Stimulated activated CD8-positive, alpha-beta memory T cell treated with anti-CD3 and anti-CD28 coated beads, Interleukin-2, amount 100 ng/mL, for 48 hours (primary cell): ENCODE results near the gene BCL2L15.

Experiments used
- DNase-seq, 2 donors: peaks; one replicate each; pipeline ENCODE4 v3.0.0-alpha.2; 2020; ENCODE audit warnings: low read depth in 2 of 2

Gene BCL2L15

DNA sequence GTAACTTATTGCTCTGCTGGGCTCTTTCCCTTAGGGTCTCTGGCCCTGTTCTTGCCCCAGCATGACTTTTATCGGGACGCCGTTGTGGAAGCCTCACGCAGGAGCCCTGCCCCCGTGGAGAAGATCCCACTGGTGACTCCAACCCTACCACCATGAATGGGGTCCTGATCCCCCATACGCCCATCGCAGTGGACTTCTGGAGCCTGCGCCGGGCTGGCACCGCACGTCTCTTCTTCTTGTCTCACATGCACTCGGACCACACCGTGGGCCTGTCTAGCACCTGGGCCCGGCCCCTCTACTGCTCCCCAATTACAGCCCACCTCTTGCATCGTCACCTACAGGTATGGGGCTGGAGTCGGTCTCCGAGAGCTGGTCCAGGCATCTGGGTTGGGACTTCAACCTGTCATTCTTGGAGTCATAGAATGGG is 18.1 kb upstream of the BCL2L15 start:
- DNase-seq, result peak; percentile 11 to 24

DNA sequence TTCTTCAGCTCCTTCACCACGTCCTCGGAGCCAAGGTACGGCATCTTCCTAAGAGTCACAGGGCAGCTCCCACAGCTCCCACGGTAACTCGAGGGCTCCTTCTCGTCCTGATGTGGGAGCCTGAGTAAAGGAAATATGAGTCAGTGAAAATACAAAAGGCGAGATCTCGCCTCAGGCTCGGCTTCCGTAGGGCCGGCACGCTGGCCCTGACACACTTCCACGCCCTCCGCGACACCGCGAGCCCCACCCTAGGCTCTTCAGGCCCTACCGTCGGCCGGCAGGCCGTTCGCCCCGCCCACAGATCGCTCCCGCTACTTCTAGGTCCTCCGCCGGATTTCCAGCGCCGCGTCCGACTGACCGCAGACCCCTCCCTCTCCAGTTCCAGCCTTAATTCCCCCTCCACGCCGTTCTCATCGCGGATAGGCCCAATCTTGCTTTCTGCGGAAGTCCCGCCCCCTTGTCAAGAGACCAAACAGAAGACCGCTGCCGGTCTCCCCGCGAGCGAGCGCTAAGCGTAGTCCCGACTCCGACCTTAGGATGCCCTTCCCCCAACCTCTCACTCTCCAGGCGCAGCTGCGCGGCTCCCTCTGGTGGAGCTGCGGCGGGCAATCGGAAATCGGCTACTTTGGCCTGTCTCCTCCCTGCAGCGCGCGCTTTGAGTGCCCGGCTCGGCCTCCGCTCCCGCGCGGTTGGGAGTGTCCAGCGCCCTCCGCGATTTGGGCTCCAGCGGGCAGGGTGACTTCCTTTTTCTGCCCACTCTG is 17.5 kb upstream of the BCL2L15 start, which contains the start of the genes AP4B1 and DCLRE1B:
TSS of gene AP4B1 (minus strand) at position 126 of the 761 bp plus-strand sequence. CDS start at position 44, 82 bp downstream.
TSS of gene DCLRE1B (plus strand) at position 653 of the 761 bp plus-strand sequence. CDS start 261 bp downstream, outside the sequence.
- DNase-seq, result peak; percentile 97 to 99

DNA sequence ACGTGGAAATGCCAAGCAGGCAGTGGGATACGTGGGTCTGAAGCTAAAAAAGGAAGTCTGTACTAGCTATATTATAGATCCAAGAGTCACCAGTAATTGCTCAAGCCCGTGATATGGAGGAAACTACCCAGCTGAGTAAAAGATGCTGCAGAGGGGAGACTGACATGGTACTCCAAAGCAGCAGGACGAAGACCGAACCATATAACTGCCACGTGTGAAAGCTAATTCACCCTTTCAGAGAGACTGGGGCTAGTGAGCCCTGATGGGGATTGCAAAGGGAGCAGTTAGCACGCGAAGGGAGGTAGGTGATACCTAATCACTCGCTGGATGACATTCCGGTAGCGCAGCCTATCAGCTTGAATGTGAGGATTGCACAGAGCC is 16.9 kb upstream of the BCL2L15 start:
- no peak for DNase-seq

DNA sequence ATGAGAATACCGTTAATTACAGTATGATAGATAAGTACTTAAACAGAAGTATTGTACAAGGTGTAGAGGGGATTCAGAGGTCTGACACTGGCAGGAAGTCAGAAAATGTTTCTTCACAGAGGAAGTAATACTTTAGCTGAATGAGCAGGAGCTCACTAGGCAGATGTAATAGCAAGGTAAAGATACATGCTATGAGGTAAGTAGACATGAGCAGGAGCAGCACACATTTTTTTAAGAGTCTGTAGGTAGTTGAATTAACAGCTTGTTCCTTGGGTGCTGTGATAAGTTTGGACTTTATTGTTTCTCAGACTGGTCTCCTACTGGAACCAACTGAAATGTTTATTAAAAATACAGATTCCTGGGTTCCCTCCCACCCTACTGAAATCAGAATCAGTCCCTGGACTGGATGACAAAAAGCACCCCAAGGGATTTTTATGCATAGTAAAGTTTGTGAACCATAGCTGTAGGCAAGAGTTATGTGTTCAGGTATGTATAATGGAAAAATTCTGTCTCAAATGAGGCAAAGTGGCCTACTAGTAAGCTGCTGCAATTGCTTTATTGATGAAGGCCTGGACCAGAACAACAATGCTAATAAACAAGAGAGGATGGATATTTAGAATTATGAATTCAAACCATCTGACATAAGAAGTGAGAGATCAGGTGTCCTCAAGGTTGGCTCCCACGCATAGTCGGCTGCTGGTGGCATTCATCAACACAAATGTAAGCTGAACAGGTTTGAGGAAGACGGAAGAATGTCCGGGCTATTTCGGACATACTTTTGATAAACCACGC is 16.3 kb upstream of the BCL2L15 start:
- no peak for DNase-seq

DNA sequence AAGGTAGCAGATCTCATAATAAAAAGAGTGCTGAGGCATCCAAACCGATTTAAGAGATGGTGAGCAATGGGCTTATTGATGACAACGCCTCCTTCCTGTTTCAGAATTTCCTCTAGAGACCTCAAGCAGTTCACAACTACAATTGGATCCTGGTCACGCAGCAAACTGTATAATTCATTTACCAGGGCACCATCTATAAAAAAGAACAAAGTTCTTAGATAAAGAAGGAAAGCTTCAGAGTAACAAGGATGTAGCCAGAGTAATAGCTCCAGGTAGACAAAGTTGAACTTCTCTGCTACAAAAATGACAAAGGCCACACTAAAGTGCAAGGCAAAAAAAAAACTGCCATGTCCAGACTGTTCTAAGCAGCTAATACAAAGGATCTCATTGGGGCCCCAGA is 13.8 kb upstream of the BCL2L15 start:
- DNase-seq, result no peak

DNA sequence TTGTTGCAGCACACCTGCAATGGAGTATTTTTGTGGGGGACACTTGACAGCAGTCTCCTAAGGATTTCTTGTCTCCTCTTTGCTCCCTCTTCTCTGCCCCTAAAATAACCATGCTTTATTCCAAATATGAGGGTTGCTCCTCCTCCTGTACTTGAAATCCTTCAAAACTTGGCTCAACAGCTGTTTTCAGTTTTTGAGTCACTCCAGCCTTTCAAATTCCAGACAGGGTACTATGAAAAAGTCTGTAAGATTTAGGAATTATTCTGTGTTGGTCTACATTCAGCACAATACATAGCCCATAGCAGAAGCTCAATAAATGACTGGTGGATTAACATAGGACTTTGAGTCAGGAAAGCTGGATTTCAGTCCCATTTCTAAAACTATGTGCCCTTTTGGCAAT is 11.7 kb upstream of the BCL2L15 start:
- no peak for DNase-seq

DNA sequence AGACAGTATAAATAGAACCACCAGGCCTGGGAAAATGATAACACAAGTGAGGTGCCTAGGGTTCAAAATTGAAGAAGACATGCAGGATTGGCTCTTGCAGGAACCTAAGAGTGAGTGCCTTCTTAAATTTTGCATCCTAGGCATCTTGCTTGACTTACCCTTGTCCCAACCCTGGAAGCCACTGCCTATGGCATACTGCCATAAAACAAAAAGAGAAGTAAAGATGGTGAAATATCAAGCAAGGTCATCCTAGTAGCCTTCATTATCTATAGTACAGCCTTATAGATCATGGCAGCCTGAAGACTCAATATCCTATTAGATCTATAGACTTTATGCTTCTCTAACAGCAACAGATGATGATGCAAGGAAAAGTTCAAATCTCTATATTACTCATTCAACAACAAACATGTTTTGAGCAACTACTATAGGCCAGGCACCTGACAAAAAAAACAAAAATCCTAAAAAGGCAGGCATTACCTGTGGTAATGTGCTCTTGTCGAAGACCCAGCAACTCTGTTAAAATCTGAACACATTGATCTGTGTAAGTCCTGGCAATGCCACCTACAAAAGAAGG is 10.9 kb upstream of the BCL2L15 start:
- DNase-seq, result no peak

DNA sequence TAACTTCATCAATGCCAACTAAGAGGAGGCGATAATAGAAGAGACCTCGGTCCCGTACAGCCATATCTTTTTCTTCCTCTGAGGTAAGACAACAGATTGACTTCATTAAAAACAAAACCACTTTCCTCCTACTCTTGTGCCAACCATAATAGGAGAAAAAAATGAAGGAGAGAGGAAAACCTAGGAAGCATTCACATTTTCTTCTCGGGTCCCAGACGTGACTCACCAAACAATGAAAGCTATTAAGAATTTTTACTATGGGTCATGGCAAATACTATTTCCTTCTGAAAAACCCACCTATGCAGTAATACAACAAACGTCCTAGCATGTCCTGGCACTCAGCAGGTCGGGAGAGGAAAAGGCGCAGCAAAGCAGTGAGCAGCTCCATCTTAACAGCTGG is 8.6 kb upstream of the BCL2L15 start:
- DNase-seq, result no peak

DNA sequence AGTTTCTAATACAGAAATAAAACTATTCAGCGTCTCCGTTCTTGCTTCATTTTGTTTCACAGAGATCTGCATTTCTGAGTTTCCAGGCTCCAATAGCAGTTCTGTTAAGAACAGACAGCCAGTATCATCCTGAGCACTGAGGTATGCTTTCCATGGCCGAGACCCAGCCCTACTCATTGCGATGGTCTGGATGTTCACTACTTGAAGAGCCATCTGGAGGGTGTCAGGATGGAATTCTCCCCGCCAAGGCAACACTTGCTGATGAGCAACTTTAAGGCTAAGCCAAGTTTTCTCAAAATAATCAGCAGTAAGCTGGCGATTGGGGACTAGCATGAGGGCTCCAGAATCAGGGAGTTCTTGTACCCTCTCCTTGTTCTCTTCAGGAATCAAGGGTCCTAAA is 7.7 kb upstream of the BCL2L15 start:
- no peak for DNase-seq

DNA sequence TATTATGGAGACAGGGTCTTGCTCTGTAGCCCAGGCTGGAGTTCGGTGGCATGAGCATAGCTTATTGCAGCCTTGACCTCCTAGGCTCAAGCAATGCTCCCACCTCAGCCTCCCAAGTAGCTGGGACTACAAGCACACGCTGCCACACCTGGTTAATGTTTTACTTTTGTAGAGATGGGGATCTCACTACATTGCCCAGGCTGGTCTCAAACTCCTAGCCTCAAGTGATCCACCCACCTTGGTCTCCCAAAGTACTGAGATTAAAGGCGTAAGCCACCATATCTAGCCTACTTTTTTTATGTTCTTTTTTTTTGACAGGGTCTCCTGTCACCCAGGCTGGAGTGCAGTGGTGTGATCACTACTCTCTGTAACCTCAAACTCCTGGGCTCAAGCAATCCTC is 5.9 kb upstream of the BCL2L15 start:
- no peak for DNase-seq

DNA sequence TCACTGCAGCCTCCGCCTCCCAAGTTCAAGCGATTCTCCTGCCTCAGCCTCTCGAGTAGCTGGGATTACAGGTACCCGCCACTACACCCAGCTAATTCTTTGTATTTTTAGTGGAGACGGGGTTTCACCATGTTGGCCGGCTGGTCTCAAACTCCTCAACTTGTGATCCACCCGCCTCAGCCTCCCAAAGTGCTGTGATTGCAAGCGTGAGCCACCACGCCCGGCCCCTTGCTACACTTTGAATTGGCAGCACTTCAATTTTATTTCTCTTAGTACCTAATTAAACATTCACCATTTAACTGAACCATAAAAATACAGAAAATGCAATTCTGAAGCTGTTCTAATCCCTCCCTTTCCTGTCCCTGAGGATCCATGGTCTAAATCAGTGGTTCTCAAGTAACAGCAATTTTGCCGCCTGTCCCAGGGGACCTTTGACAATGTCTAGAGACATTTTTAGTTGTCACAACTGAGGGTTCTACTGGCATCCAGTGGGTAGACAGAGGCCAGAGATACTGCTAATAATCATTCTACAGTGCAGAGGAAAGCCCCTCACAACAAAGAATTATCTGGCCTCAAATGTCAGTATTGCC is 4.3 kb upstream of the BCL2L15 start:
- DNase-seq, result no peak

DNA sequence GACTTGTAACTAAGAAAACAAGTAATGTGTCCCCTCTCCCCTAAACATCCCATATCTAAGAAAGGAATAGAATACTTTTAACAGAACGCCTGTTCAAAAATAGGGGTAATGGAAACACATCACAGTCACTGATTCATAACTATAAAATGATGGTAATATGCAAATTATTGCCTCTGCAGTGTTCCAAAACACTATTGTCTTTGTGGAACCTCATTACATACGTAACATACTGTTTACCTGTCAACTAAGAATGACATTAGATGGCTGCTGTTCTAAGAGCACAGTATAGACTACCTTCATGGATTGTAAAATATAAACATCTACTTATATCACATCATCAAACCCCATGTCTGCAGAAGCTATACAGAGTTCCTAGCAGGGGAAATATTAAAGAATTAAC is 3.4 kb upstream of the BCL2L15 start:
- DNase-seq, result no peak

DNA sequence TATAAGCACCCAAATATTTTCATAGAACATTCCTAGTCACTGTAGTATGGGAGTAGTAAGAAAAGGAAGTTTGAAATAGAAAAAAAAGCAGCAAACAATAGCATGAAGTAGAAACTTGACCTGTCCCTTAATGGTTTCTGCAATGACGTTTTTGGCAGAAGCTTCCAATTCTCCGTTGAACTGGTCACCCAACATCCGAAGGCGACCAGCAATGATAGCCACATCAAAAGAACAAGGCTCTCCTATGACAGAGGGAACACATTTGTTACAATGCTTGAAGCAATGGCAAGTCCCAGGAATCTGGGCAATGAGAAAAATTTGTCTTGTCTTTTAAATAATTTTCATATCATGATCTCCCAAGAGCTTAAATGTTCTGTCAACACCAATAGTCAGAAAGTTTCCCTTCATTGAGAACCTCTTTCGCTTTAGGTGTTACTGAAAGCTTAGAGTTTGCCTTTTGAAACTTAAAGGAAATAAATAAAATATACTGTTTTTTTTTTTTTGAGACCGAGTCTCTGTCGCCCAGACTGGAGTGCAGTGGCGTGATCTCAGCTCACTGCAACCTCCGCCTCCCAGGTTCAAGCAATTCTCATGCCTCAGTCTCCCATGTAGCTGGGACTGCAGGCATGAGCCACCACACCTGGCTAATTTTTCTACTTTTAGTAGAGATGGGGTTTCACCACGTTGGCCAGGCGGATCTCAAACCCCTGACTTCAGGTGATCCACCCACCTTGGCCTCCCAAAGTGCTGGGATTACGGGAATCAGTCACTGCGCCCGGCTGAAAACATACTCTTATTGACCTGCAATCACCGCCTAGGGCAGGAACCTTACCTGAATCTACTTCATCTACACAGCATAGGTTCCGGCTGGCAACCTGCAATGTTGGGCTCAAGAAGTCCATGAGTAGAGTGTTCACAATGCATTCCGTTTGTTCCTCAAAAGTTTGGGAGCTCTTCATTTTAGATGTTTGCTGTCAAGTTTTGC is 672 bp downstream of the BCL2L15 start:
- no peak for DNase-seq

DNA sequence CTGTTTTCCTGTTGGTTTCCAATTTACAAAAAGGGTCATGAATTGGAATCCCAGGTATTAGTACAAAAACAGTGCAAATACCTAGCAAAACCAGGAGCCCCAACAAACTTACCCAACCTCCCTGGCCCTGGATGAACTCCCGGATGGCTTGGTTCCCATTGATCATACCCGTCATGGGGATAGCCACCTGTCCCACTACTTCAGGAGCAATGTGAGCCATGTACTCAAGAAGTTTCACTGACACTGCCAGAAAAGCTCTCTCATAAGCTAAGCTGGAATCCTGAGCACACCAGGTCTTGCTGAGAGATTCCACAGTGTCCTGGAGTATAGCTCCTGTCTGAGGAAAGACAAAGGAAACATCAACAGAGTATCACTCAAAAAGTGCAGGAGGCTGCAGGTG is 5.7 kb downstream of the BCL2L15 start:
- DNase-seq, result no peak

DNA sequence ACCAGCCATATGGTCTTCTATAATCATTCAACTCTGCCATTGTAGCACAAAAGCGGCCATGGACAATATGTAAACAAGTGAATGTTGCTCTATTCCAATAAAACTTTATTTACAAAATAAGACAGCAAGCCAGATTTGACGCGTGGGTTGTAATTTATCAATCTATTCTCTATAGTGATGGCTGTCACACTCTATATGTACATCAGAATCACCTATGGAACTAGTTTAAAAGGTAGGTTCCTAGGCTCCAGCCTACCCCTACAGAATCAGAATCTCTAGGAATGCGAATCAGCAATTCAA is 7.7 kb downstream of the BCL2L15 start:
- DNase-seq, result no peak

DNA sequence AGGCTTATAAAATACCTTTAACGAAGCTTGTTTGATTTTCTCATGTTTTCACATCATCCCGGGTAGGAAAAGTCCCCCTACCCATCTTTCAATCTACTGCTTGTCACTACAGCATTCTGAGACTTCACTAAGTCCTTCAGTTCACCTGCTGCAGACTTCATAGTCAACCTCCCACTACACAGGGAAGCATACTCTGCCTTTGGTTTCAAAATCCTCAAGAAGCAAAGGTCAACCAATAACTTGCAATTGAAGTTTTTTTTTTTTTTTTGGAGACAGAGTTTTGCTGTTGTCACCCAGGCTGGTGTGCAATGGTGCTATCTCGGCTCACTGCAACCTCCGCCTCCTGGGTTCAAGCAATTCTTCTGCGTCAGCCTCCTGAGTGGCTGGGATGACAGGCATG is 11.2 kb downstream of the BCL2L15 start:
- no peak for DNase-seq

DNA sequence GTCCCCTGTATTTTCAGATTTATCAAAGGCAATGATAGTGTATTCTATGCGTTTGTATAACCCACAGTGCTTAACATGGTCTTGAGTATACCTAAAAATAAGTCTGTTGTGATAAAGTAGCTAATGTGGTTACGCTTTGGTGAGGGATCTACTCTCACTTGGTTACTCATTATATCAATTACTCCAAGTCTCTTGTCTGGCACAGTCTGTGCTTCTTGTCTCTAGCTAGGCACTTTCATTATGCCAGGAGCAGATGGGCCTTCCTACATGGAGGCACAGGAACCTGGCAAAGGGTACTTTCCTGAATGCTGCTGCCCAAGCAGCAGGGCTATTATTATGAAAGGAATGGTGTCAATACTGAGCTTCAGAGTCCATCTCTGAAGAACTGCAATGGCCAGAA is 11.7 kb downstream of the BCL2L15 start:
- no peak for DNase-seq

DNA sequence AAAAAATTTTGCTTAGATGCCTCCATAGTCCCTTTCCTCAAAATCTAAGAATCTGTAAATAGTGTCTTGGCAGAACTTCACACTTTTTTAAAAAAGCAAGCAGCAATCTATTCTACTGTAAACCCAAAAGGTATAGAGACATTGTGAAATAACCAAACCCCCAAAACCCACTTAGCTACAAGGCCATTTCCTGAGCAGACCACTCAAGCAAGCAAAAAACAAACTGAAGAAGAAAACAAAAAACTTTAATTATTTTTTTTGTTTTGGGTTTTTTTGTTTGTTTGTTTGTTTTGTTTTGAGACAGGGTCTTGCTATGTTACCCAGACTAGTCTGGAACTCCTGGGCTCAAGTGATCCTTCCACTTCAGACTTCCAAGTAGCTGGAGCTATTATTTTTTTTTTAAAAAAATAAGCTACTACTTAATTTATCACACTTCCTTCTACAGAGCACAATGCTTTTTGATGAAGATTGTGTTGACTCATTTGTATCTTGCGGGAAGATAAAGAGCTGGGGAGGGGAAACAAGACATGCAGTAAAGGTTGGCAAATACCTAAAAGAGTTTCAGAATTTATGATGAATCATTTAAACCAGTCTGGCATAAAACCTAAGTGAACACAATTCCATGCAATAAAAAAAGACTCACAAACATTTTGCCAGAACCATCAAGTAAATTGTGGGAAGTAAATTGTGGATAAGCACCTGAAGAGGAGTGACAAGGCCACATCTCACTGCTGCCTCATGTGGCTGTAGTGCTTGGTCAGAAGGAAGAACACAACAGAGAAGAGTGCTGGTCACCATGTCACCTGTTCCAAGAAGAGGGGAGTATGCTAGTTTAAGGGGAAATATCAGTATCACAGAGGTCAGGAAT is 13.1 kb downstream of the BCL2L15 start:
- no peak for DNase-seq

DNA sequence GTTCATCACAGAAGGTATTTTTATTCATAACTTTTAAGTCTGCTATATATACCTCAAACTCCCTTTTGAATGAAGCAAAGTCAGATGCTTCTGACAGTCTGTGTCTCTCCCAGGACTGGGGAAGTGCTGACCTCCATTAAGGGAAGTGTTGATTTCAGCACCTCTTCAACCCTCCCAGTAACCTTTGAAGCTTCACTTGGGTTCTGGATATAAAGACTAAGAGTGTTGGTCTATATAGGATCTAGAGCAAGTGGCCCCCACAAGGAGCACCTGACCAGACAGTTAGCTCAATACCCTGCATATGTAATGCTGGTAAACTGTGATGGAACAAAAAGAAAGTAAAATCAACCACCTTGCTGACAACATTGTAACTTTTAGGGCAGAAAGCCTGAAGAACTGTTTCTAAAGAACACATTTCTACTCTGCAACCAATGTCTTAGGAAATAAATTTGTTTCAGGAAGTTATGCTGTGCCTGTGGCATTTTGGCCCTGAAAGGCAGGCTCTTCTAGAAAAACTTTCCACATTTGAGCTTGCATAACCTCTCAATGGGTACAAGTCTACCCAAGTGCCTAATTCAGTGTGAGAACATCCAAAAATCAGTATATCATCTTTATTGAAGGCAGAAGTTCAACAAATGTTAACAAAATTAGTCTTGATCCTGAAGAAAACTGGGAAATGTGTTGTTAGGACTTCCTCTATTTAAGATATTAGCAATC is 15.0 kb downstream of the BCL2L15 start:
- DNase-seq, result no peak
